Fibroblast of the aortic adventitia (primary cell): ENCODE measurements around the gene SLC11A1. TPM values are rescaled to one million over a fixed set of nuclear protein-coding genes. Genes with fewer than 3 reads are reported as not detected.

ENCODE experiments used
- DNase-seq: peaks from one replicate; pipeline ENCODE4 v3.0.0-alpha.2; 2010; ENCODE audit warnings: low read depth
- H3K4me3 ChIP-seq: 2 replicates; pipeline ENCODE4 v1.5.1; 2011; ENCODE audit warnings: low read depth, mild to moderate bottlenecking, control low read depth, low read length, moderate library complexity
- total RNA-seq: library from RNA; depleted of rRNA; stranded (reverse); fragments of >200 nt; gene quantifications from 2 replicates; pipeline ENCODE4 v1.2.3, GENCODE V29; 2012; ENCODE audit warnings: low replicate concordance
- TF ChIP-seq, protein P1 (sequence below): IDR thresholded peaks from 2 replicates; pipeline ENCODE4 v1.5.1; 2011; ENCODE audit warnings: mild to moderate bottlenecking, low read length, control low read depth, inconsistent platforms; ENCODE audit not compliant: insufficient read depth

SLC11A1 gene
- total RNA-seq, 1 donor = 0.09 TPM

DNA sequence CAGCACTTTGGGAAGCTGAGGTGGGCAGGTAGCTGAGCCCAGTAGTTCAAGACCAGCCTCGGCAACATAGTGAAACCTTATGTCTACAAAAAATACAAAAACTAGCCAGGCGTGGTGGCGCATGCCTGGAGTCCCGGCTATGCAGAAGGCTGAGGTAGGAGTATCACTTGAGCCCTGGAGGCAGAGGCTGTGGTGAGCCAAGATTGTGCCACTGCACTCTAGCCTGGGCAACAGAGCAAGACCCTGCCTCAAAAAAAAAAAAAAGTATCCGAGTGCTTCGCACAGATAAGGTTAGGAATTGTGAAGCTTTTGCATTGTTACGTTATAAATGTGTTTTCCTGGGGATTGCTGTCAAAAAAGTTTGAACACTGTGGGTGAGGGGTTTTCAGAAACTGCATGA, 21.7 kb downstream of the SLC11A1 start:
- no peak overlapping the region for H3K4me3 ChIP-seq
- TF ChIP-seq, protein P1, sequence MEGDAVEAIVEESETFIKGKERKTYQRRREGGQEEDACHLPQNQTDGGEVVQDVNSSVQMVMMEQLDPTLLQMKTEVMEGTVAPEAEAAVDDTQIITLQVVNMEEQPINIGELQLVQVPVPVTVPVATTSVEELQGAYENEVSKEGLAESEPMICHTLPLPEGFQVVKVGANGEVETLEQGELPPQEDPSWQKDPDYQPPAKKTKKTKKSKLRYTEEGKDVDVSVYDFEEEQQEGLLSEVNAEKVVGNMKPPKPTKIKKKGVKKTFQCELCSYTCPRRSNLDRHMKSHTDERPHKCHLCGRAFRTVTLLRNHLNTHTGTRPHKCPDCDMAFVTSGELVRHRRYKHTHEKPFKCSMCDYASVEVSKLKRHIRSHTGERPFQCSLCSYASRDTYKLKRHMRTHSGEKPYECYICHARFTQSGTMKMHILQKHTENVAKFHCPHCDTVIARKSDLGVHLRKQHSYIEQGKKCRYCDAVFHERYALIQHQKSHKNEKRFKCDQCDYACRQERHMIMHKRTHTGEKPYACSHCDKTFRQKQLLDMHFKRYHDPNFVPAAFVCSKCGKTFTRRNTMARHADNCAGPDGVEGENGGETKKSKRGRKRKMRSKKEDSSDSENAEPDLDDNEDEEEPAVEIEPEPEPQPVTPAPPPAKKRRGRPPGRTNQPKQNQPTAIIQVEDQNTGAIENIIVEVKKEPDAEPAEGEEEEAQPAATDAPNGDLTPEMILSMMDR = no peak
- no peak for DNase-seq

DNA sequence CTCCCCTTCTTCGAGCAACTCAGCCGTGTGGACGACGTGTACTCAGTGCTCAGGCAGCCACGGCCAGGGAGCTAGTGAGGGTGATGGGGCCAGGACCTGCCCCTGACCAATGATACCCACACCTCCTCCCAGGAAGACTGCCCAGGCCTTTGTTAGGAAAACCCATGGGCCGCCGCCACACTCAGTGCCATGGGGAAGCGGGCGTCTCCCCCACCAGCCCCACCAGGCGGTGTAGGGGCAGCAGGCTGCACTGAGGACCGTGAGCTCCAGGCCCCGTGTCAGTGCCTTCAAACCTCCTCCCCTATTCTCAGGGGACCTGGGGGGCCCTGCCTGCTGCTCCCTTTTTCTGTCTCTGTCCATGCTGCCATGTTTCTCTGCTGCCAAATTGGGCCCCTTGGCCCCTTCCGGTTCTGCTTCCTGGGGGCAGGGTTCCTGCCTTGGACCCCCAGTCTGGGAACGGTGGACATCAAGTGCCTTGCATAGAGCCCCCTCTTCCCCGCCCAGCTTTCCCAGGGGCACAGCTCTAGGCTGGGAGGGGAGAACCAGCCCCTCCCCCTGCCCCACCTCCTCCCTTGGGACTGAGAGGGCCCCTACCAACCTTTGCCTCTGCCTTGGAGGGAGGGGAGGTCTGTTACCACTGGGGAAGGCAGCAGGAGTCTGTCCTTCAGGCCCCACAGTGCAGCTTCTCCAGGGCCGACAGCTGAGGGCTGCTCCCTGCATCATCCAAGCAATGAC, 22.4 kb downstream of the SLC11A1 start:
- TF ChIP-seq, protein P1 = no peak
- no peak for DNase-seq
- no peak overlapping the region for H3K4me3 ChIP-seq

DNA sequence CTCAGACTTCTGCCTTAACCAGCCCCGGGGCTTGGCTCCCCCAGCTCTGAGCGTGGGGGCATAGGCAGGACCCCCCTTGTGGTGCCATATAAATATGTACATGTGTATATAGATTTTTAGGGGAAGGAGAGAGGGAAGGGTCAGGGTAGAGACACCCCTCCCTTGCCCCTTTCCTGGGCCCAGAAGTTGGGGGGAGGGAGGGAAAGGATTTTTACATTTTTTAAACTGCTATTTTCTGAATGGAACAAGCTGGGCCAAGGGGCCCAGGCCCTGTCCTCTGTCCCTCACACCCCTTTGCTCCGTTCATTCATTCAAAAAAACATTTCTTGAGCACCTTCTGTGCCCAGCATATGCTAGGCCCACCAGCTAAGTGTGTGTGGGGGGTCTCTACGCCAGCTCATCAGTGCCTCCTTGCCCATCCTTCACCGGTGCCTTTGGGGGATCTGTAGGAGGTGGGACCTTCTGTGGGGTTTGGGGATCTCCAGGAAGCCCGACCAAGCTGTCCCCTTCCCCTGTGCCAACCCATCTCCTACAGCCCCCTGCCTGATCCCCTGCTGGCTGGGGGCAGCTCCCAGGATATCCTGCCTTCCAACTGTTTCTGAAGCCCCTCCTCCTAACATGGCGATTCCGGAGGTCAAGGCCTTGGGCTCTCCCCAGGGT, 23.1 kb downstream of the SLC11A1 start:
- TF ChIP-seq, protein P1 = no peak
- no peak overlapping the region for H3K4me3 ChIP-seq
- DNase-seq = no peak

DNA sequence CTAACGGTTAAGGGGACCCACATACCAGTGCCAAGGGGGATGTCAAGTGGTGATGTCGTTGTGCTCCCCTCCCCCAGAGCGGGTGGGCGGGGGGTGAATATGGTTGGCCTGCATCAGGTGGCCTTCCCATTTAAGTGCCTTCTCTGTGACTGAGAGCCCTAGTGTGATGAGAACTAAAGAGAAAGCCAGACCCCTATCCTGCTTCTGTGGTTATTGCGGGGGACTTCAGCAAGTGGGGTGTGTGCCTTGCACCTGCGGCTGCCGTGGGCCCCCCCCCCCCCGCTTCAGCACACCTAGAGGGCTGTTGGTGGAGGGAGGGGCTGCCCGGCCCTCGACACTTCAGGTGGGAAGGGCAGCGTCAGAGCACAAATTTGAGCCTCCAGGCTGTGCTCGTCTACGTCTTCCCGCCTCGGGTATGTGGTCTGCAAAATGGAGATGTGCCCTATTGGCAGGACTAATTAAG, 23.7 kb downstream of the SLC11A1 start:
- TF ChIP-seq, protein P1 = no peak
- no peak for DNase-seq
- peak overlapping the region; percentile 15 for H3K4me3 ChIP-seq

DNA sequence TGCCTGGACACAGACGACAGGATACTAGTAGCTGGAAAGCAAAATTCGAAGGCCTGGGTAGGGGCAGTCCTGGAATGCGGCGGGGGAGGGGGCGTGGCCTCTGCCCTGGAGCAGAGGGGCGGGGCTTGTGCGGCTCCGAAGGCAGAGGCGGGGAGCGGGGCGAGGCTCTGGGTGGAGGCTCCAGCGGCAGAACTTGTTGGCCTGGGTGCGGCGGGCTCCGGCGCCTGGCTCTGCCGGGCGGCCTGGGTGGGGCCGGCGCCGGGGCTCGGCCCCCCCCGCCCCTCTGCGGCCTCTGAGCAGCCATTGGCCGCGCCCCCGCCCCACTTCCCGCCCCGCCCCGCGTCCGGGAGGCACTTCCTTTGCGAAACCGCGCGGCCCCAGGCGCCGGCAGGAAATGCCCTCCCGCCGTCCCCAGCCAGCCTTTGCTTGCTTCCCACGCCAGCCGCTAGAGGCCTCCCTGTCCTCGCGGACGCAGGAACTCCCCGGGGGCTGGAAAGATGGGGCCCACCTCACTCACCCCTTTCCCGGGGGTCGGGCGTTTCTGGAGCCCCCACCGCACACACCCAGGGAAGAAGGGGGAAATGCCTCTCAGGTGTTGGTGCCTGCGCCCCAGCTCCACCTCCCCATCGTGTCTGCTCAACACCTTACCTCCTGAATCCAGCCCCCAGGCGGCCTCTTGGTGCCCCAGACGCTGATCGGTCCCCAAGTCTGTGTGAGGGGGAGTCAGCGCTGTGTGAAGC, 24.3 kb downstream of the SLC11A1 start:
- TF ChIP-seq, protein P1 = peak; percentile 91
- DNase-seq = peak; percentile 90
- H3K4me3 ChIP-seq = peak overlapping the region; percentile 60

DNA sequence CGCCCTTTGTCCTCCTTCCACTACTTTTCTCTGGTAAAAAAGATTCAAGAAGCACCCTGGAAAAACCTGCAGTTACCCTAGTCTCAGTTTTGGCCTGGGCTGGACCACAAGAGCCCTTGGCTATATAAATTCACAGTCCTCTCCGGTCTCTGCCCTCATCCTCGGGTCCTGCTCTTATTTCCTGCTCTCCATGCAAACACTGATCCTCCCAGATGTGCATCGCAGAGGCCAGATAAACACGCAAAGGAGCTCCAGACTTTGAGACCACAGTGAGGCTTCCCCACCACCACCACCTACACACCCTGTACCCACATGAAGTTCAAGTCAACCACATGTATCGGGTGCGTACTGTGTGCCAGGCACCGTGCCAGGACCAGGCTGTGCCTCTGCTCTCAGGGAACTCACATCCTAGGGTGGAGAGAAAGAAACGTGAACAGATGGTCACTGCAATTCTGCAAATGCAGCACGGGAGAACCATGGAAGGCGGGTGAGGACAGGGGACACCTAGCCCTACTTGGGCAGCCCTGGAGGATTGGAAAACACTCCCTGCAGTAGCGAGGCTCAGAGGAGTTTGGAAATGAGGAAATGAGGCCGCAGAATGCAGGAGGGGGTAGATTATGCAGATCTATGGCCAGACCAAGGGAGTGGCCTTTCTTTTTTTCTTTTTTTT, 25.0 kb downstream of the SLC11A1 start:
- DNase-seq = peak; percentile 62
- peak overlapping the region; percentile 60 for H3K4me3 ChIP-seq
- TF ChIP-seq, protein P1 = no peak
